Neural cell (in vitro differentiated cells): ENCODE data around the gene TENM3. TPM values are rescaled to one million over a fixed set of nuclear protein-coding genes. Genes with fewer than 3 reads are reported as not detected.

Experiments
- H2AFZ ChIP-seq: fragments of 200-600, 300-800 bp; sonication (generic), shearing (Covaris generic); 2 replicates; pipeline ENCODE4 v1.6.0; 2014; ENCODE audit warnings: low read depth, mild to moderate bottlenecking, antibody characterized with exemption, low read length, moderate library complexity
- H3F3A ChIP-seq: fragments of 200-600 bp; shearing (Covaris generic); 2 replicates; pipeline ENCODE4 v1.6.1; 2016; ENCODE audit warnings: mild to moderate bottlenecking, moderate library complexity, mixed read lengths, antibody characterized with exemption, low read length; ENCODE audit not compliant: insufficient read depth, poor library complexity, severe bottlenecking
- H3K27ac ChIP-seq: fragments of 200-600, 300-800 bp; sonication (generic), shearing (Covaris generic); 2 replicates; pipeline ENCODE4 v1.5.1; 2014; ENCODE audit warnings: mild to moderate bottlenecking, low read length, moderate library complexity
- H3K27me3 ChIP-seq: fragments of 300-800, 200-600 bp; sonication (generic), shearing (Covaris generic); 2 replicates; pipeline ENCODE4 v1.6.0; 2014; ENCODE audit warnings: mild to moderate bottlenecking, low read depth, low read length, moderate library complexity; ENCODE audit not compliant: insufficient read depth
- H3K36me3 ChIP-seq: fragments of 300-800, 200-600 bp; sonication (generic), shearing (Covaris generic); 2 replicates; pipeline ENCODE4 v1.5.1; 2014; ENCODE audit warnings: mild to moderate bottlenecking, antibody characterized with exemption, low read length, moderate library complexity; ENCODE audit not compliant: insufficient read depth
- H3K4me2 ChIP-seq: fragments of 300-800, 200-600 bp; sonication (generic), shearing (Covaris generic); 2 replicates; pipeline ENCODE4 v1.6.0; 2014; ENCODE audit warnings: mild to moderate bottlenecking, low read length
- H3K4me3 ChIP-seq: fragments of 300-800, 200-600 bp; sonication (generic), shearing (Covaris generic); 2 replicates; pipeline ENCODE4 v1.5.1; 2014; ENCODE audit warnings: mild to moderate bottlenecking, low read length, moderate library complexity
- H3K79me2 ChIP-seq: fragments of 200-600 bp; shearing (Covaris generic); replicated peaks from 2 replicates; pipeline ENCODE4 v1.6.0; 2014; ENCODE audit warnings: mild to moderate bottlenecking, low read length, moderate library complexity; ENCODE audit not compliant: insufficient read depth
- H3K9ac ChIP-seq: fragments of 300-800, 200-600 bp; sonication (generic), shearing (Covaris generic); 2 replicates; pipeline ENCODE4 v1.6.1; 2016; ENCODE audit warnings: mild to moderate bottlenecking, low read length, mixed read lengths
- H3K9me2 ChIP-seq: fragments of 200-600 bp; shearing (Covaris generic); 2 replicates; pipeline ENCODE4 v1.6.1; 2016; ENCODE audit warnings: mild to moderate bottlenecking, low read length, mixed read lengths; ENCODE audit not compliant: insufficient read depth
- H3K9me3 ChIP-seq: fragments of 200-600, 300-800 bp; sonication (generic), shearing (Covaris generic); 2 replicates; pipeline ENCODE4 v1.6.1; 2016; ENCODE audit warnings: mild to moderate bottlenecking, mixed run types, low read length, moderate library complexity, mixed read lengths
- H4K20me1 ChIP-seq: fragments of 200-600 bp; shearing (Covaris generic); 2 replicates; pipeline ENCODE4 v1.6.1; 2016; ENCODE audit warnings: mild to moderate bottlenecking, mixed run types; ENCODE audit not compliant: insufficient read depth
- EP300 ChIP-seq: fragments of 450-650 bp; conservative IDR thresholded peaks from 2 replicates; pipeline ENCODE4 v1.6.1; 2014; ENCODE audit warnings: antibody characterized with exemption, mild to moderate bottlenecking, moderate library complexity; ENCODE audit not compliant: poor library complexity, severe bottlenecking
- EZH2 ChIP-seq: fragments of 200-600, 300-800 bp; shearing (Covaris generic), sonication (generic); IDR thresholded peaks from 2 replicates; pipeline ENCODE4 v1.6.1; 2014; ENCODE audit warnings: antibody characterized with exemption, low read length, borderline replicate concordance, mild to moderate bottlenecking; ENCODE audit not compliant: insufficient read depth, poor library complexity, severe bottlenecking
- MXI1 ChIP-seq: fragments of 450-650 bp; conservative IDR thresholded peaks from 2 replicates; pipeline ENCODE4 v1.6.1; 2014; ENCODE audit warnings: antibody characterized with exemption, mild to moderate bottlenecking; ENCODE audit not compliant: poor library complexity, severe bottlenecking
- POLR2AphosphoS5 ChIP-seq: IDR thresholded peaks from 2 replicates; pipeline ENCODE4 v1.6.1; 2012
- RAD21 ChIP-seq: fragments of 450-650 bp; conservative IDR thresholded peaks from 2 replicates; pipeline ENCODE4 v1.6.1; 2014; ENCODE audit warnings: antibody characterized with exemption, mild to moderate bottlenecking, moderate library complexity
- SMC3 ChIP-seq: fragments of 450-650 bp; conservative IDR thresholded peaks from 2 replicates; pipeline ENCODE4 v1.6.1; 2014; ENCODE audit warnings: antibody characterized with exemption, mild to moderate bottlenecking, moderate library complexity; ENCODE audit not compliant: poor library complexity
- TAF1 ChIP-seq: IDR thresholded peaks from 2 replicates; pipeline ENCODE4 v1.6.1; 2012; ENCODE audit warnings: low read depth
- polyA plus RNA-seq: library from polyadenylated mRNA; depleted of rRNA; stranded (reverse); fragments of >200 nt; gene quantifications from 2 replicates; pipeline ENCODE4 v1.2.3, GENCODE V29; 2014
- TF ChIP-seq, protein P1 (sequence below): fragments of 450-650 bp; IDR thresholded peaks from 2 replicates; pipeline ENCODE4 v1.5.1; 2014; ENCODE audit warnings: antibody characterized with exemption, mild to moderate bottlenecking, moderate library complexity; ENCODE audit not compliant: poor library complexity, severe bottlenecking
- TF ChIP-seq, protein P2 (sequence below): IDR thresholded peaks from 2 replicates; pipeline ENCODE4 v1.6.1; 2012; ENCODE audit warnings: borderline replicate concordance

Gene TENM3
- polyA plus RNA-seq, 1 donor from 2014 or later: 7.3 TPM

DNA sequence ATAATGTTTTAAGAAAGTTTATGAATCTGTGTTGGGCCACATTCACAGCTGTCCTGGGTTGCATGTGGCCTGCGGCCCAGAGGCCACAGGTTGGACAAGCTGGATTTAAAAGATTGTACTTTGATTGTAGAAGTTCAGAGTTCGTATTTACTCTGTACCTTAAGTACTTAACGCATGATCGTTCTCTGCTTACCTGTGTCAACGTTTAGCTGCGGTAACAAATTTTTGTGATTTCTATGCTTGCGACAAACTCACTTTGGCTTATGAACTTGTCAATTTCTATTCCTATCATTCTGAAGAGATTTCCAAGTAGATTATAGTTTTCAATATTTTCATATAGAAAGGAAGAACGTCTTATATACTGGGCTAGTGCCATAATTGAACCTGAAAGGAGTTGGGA, 285.6 kb downstream of the TENM3 start:
- no peak overlapping the region for H3K9ac ChIP-seq
- peaks cover 13% of the 10 kb centered on the region for H3K79me2 ChIP-seq
- H3F3A ChIP-seq: no peaks in the 10 kb centered on the region
- H3K4me3 ChIP-seq: no peak overlapping the region
- no peaks in the 10 kb centered on the region for H3K9me3 ChIP-seq
- no peaks in the 10 kb centered on the region for H4K20me1 ChIP-seq
- no peak overlapping the region for H3K27ac ChIP-seq
- TF ChIP-seq TAF1 (no peak), RAD21 (no peak), EP300 (no peak), EZH2 (no peak)
- H3K4me2 ChIP-seq: no peak overlapping the region
- H3K27me3 ChIP-seq: no peaks in the 10 kb centered on the region
- H2AFZ ChIP-seq: no peak overlapping the region
- H3K36me3 ChIP-seq: no peaks in the 10 kb centered on the region
- no peaks in the 10 kb centered on the region for H3K9me2 ChIP-seq

DNA sequence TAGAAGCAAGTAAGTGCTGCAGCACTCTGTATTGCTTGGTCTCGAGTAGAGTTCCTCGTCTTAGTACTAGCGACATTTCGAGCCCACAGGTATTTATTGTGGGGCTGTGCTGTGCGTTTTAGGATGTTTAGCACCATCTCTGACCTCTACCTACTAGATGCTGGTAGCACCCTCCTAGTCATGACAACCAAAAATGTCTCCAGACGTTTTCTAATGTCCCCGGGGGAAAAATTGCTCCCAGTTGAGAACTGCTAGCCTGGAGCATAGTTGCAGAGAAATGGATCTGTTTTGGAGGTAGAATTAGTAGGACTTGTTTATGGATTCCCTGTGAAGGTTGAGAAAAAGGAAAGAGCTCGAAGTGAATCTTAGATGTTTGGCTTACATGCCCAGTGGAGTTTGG, 287.2 kb downstream of the TENM3 start:
- Histone ChIP-seq H3K4me3 (no peak overlapping the region), H3K79me2 (peaks cover 16% of the 10 kb centered on the region), H3K9ac (no peak overlapping the region), H3K27ac (no peak overlapping the region), H3K9me3 (no peaks in the 10 kb centered on the region), H3K4me2 (no peak overlapping the region), H3K27me3 (no peaks in the 10 kb centered on the region), H2AFZ (no peak overlapping the region), H3F3A (no peaks in the 10 kb centered on the region), H3K9me2 (no peaks in the 10 kb centered on the region), H3K36me3 (no peaks in the 10 kb centered on the region), H4K20me1 (no peaks in the 10 kb centered on the region)
- TF ChIP-seq EP300 (no peak), MXI1 (no peak), POLR2AphosphoS5 (no peak), EZH2 (no peak), SMC3 (no peak), RAD21 (no peak), TAF1 (no peak)
- TF ChIP-seq, protein P1, sequence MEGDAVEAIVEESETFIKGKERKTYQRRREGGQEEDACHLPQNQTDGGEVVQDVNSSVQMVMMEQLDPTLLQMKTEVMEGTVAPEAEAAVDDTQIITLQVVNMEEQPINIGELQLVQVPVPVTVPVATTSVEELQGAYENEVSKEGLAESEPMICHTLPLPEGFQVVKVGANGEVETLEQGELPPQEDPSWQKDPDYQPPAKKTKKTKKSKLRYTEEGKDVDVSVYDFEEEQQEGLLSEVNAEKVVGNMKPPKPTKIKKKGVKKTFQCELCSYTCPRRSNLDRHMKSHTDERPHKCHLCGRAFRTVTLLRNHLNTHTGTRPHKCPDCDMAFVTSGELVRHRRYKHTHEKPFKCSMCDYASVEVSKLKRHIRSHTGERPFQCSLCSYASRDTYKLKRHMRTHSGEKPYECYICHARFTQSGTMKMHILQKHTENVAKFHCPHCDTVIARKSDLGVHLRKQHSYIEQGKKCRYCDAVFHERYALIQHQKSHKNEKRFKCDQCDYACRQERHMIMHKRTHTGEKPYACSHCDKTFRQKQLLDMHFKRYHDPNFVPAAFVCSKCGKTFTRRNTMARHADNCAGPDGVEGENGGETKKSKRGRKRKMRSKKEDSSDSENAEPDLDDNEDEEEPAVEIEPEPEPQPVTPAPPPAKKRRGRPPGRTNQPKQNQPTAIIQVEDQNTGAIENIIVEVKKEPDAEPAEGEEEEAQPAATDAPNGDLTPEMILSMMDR: no peak
- TF ChIP-seq, protein P2, sequence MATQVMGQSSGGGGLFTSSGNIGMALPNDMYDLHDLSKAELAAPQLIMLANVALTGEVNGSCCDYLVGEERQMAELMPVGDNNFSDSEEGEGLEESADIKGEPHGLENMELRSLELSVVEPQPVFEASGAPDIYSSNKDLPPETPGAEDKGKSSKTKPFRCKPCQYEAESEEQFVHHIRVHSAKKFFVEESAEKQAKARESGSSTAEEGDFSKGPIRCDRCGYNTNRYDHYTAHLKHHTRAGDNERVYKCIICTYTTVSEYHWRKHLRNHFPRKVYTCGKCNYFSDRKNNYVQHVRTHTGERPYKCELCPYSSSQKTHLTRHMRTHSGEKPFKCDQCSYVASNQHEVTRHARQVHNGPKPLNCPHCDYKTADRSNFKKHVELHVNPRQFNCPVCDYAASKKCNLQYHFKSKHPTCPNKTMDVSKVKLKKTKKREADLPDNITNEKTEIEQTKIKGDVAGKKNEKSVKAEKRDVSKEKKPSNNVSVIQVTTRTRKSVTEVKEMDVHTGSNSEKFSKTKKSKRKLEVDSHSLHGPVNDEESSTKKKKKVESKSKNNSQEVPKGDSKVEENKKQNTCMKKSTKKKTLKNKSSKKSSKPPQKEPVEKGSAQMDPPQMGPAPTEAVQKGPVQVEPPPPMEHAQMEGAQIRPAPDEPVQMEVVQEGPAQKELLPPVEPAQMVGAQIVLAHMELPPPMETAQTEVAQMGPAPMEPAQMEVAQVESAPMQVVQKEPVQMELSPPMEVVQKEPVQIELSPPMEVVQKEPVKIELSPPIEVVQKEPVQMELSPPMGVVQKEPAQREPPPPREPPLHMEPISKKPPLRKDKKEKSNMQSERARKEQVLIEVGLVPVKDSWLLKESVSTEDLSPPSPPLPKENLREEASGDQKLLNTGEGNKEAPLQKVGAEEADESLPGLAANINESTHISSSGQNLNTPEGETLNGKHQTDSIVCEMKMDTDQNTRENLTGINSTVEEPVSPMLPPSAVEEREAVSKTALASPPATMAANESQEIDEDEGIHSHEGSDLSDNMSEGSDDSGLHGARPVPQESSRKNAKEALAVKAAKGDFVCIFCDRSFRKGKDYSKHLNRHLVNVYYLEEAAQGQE: no peak
